Prostate gland (tissue), 2 donors: Measurements from ENCODE around the gene C1orf226. TPM values are rescaled to one million over a fixed set of nuclear protein-coding genes. Genes with fewer than 3 reads are reported as not detected.

Source experiments
- DNase-seq: peaks from one replicate; pipeline ENCODE4 v3.0.0-alpha.2; 2019; ENCODE audit warnings: low spot score
- H3K27ac ChIP-seq, 2 donors: fragments of 200-600 bp; sonication (generic); 2 replicates each; pipeline ENCODE4 v1.5.1; 2017 to 2019
- H3K27me3 ChIP-seq: fragments of 200-600 bp; sonication (generic); replicated peaks from 2 replicates; pipeline ENCODE4 v1.5.1; 2019; ENCODE audit not compliant: insufficient read depth
- H3K36me3 ChIP-seq, 2 donors: fragments of 200-600 bp; sonication (generic); 1 replicate in 1 of 2; 2 replicates in 1 of 2; pipeline versions ENCODE4 v1.5.1 to v1.8.1; 2017 to 2019
- H3K4me1 ChIP-seq: fragments of 200-600 bp; sonication (generic); replicated peaks from 2 replicates; pipeline ENCODE4 v1.5.1; 2019
- H3K4me3 ChIP-seq, 2 donors: fragments of 200-600 bp; sonication (generic); 2 replicates each; pipeline ENCODE4 v1.5.1; 2017 to 2019
- H3K9me3 ChIP-seq: fragments of 200-600 bp; sonication (generic); 2 replicates; pipeline ENCODE4 v1.5.1; 2017
- POLR2A ChIP-seq: fragments of 450-650 bp; IDR thresholded peaks from one replicate; pipeline ENCODE4 v1.6.1; 2016; ENCODE audit warnings: antibody characterized with exemption, mild to moderate bottlenecking
- POLR2AphosphoS5 ChIP-seq: sonication (generic); formaldehyde crosslinking; IDR thresholded peaks from one replicate; pipeline ENCODE4 v1.6.1; 2017; ENCODE audit warnings: antibody characterized with exemption
- WGBS: methylation state at CpG from one replicate; pipeline ENCODE4 v1.1.5; 2018; 5-methylcytosine and 5-hydroxymethylcytosine counted together
- intact Hi-C: fragments of 100-400 bp; cut with DNase I; formaldehyde crosslinking; loops from one replicate; pipeline ENCODE4 v1.14.2; 2022
- total RNA-seq, 2 donors: library from RNA; depleted of rRNA; stranded (reverse); fragments of >200 nt; gene quantifications; one replicate each; pipeline ENCODE4 v1.1.0, GENCODE V29; 2016
- TF ChIP-seq, protein P1 (sequence below), 4 experiments: fragments of 200-600 bp in 2 of 4; fragments of 450-650 bp in 2 of 4; sonication (generic) in 2 of 4; IDR thresholded peaks; 1 replicate in 3 of 4; 2 replicates in 1 of 4; pipeline ENCODE4 v1.5.1; 2016 to 2019; ENCODE audit warnings: antibody characterized with exemption in 4 of 4, mild to moderate bottlenecking in 2 of 4, moderate library complexity in 2 of 4

C1orf226 gene
- total RNA-seq, 2 donors from 2014 or later: 5.2 to 22.1 TPM

- WGBS: 89% methylated on average over 8 of the region's 8 CpGs
- no peaks in the 10 kb centered on the region for H3K36me3 ChIP-seq
- intact Hi-C loops: no loop called here
- H3K27ac ChIP-seq: no peak overlapping the region
- H3K4me3 ChIP-seq: no peak overlapping the region
- DNase-seq: no peak
- no peaks in the 10 kb centered on the region for H3K27me3 ChIP-seq
- TF ChIP-seq, protein P1, sequence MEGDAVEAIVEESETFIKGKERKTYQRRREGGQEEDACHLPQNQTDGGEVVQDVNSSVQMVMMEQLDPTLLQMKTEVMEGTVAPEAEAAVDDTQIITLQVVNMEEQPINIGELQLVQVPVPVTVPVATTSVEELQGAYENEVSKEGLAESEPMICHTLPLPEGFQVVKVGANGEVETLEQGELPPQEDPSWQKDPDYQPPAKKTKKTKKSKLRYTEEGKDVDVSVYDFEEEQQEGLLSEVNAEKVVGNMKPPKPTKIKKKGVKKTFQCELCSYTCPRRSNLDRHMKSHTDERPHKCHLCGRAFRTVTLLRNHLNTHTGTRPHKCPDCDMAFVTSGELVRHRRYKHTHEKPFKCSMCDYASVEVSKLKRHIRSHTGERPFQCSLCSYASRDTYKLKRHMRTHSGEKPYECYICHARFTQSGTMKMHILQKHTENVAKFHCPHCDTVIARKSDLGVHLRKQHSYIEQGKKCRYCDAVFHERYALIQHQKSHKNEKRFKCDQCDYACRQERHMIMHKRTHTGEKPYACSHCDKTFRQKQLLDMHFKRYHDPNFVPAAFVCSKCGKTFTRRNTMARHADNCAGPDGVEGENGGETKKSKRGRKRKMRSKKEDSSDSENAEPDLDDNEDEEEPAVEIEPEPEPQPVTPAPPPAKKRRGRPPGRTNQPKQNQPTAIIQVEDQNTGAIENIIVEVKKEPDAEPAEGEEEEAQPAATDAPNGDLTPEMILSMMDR (IDR thresholded peaks at IDR 0.05): no peak
- TF ChIP-seq POLR2A (no peak), POLR2AphosphoS5 (no peak)
- no peaks in the 10 kb centered on the region for H3K9me3 ChIP-seq
- no peaks in the 10 kb centered on the region for H3K4me1 ChIP-seq
Observed at GRCh38 chr1:162386292-162387225, 5.0 kb downstream of the C1orf226 start.

- intact Hi-C loops: loop anchor here (2.0 kb wide), 1 partner anchor 333 kb away; no protein-coding TSS in a partner anchor
- no peak overlapping the region for H3K4me3 ChIP-seq
- no peaks in the 10 kb centered on the region for H3K27me3 ChIP-seq
- no peaks in the 10 kb centered on the region for H3K9me3 ChIP-seq
- H3K27ac ChIP-seq: no peak overlapping the region
- H3K4me1 ChIP-seq: no peaks in the 10 kb centered on the region
- 75% methylated on average over 20 of the region's 20 CpGs for WGBS
- TF ChIP-seq, protein P1 (IDR thresholded peaks at IDR 0.05): no peak
- no peak for TF ChIP-seq POLR2A
- no peak for TF ChIP-seq POLR2AphosphoS5
- DNase-seq: no peak
- no peaks in the 10 kb centered on the region for H3K36me3 ChIP-seq
Observed at GRCh38 chr1:162387226-162388082, 5.9 kb downstream of the C1orf226 start.

DNA sequence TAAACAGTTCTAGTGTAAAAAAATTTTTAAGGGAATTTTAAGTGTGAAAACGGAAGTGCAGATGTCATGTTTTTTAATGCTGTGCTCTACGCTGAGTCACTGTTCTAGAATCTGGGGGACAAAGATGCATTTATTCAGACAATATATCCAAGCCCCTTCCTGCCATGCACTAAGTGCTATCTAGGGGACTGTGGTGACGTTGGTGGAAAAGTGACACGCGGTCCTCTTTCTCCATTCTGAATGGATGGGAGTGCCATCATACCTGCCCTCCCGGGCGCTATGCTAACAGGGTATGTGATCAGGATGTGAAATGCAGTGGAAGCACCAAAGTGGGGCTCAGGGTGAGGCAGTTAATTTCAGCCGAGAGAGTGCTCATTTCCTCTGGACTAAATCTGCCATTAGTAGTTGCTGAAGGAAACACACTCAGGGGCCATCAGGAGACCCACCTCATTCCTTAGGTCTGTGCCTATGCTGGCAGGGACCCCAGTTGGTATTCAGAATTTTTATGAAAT is 6.6 kb downstream of the C1orf226 start:
- Histone ChIP-seq H3K4me3 (no peak overlapping the region), H3K36me3 (no peaks in the 10 kb centered on the region), H3K9me3 (no peaks in the 10 kb centered on the region), H3K27me3 (no peaks in the 10 kb centered on the region), H3K4me1 (no peaks in the 10 kb centered on the region), H3K27ac (no peak overlapping the region)
- TF ChIP-seq, protein P1 (IDR thresholded peaks at IDR 0.05): no peak
- no peak for TF ChIP-seq POLR2A
- intact Hi-C loops: loop anchor here (2.0 kb wide), 1 partner anchor 333 kb away; no protein-coding TSS in a partner anchor
- no peak for DNase-seq
- WGBS: 89% methylated on average over 8 of the region's 8 CpGs

- H3K9me3 ChIP-seq: no peaks in the 10 kb centered on the region
- H3K4me3 ChIP-seq: no peak overlapping the region
- intact Hi-C loops: loop anchor here (2.0 kb wide), 1 partner anchor 334 kb away; no protein-coding TSS in a partner anchor
- H3K27ac ChIP-seq: no peak overlapping the region
- 91% methylated on average over 5 of the region's 5 CpGs for WGBS
- no peak for DNase-seq
- H3K27me3 ChIP-seq: no peaks in the 10 kb centered on the region
- H3K36me3 ChIP-seq: no peaks in the 10 kb centered on the region
- TF ChIP-seq POLR2A (no peak), POLR2AphosphoS5 (no peak)
- TF ChIP-seq, protein P1 (IDR thresholded peaks at IDR 0.05): no peak
- no peaks in the 10 kb centered on the region for H3K4me1 ChIP-seq
Observed at GRCh38 chr1:162388615-162389014, 7.1 kb downstream of the C1orf226 start.
